ENCODE data around the gene SORCS3. TPM values are rescaled to one million over a fixed set of nuclear protein-coding genes. Genes with fewer than 3 reads are reported as not detected.

SORCS3 gene
- total and polyA plus RNA-seq, 4 donors, result 0.93 TPM; not detected in 3

DNA sequence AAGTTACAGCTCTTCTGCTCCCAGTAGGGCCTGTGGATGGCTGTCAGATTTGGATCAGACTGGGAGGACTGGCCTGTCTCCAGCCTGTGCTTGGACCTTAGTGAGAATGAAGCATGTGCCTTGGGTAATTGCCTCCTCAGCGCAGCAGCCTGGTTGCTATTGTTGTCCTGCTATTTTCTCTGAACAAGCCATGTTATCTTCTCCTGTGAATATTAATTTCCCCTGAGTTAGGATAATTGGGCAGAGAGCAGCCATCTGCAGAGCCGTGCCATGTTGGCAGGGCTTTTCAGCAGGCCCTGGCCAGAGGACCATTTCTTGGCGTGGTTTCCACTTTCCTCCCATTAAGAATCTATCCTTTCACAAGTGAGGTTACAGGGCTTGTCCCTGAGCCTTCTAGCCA is 497.3 kb downstream of the SORCS3 start:
- Histone ChIP-seq H3K4me1 (ENCODE audit: control insufficient read depth in 4 of 4, insufficient read depth in 4 of 4, low read length in 3 of 4) (no peaks in the 10 kb centered on the region), H3K27me3 (ENCODE audit: control insufficient read depth in 4 of 4, insufficient read depth in 4 of 4, low read length in 3 of 4) (no peaks in the 10 kb centered on the region), H3K36me3 (ENCODE audit: control insufficient read depth in 4 of 4, insufficient read depth in 3 of 4, low read depth in 1 of 4, low read length in 3 of 4) (no peaks in the 10 kb centered on the region), H3K9ac (ENCODE audit: low read depth in 1 of 2, low read length in 2 of 2) (no peak overlapping the region), H3K4me3 (ENCODE audit: low read depth in 1 of 3, low read length in 3 of 3) (no peak overlapping the region), H3K9me3 (ENCODE audit: control insufficient read depth in 4 of 4, low read length in 3 of 4) (no peaks in the 10 kb centered on the region), H3K27ac (ENCODE audit: low read depth in 1 of 2, low read length in 2 of 2) (no peak overlapping the region)
- TF ChIP-seq, protein P1, sequence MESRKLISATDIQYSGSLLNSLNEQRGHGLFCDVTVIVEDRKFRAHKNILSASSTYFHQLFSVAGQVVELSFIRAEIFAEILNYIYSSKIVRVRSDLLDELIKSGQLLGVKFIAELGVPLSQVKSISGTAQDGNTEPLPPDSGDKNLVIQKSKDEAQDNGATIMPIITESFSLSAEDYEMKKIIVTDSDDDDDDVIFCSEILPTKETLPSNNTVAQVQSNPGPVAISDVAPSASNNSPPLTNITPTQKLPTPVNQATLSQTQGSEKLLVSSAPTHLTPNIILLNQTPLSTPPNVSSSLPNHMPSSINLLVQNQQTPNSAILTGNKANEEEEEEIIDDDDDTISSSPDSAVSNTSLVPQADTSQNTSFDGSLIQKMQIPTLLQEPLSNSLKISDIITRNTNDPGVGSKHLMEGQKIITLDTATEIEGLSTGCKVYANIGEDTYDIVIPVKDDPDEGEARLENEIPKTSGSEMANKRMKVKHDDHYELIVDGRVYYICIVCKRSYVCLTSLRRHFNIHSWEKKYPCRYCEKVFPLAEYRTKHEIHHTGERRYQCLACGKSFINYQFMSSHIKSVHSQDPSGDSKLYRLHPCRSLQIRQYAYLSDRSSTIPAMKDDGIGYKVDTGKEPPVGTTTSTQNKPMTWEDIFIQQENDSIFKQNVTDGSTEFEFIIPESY (IDR thresholded peaks at IDR 0.05), result no peak
- TF ChIP-seq RXRA (IDR thresholded peaks at IDR 0.05) (no peak), EGR1 (IDR thresholded peaks at IDR 0.05; ENCODE audit: low read depth in 2 of 2) (no peak), FOXA1 (IDR thresholded peaks at IDR 0.05) (no peak), JUND (IDR thresholded peaks at IDR 0.05) (no peak), SP1 (IDR thresholded peaks at IDR 0.05) (no peak), NR2F2 (IDR thresholded peaks at IDR 0.05) (no peak), TAF1 (conservative IDR thresholded peaks at IDR 0.05) (no peak), GABPA (IDR thresholded peaks at IDR 0.05 in 1 of 2, conservative IDR thresholded peaks at IDR 0.05 in 1 of 2) (no peak), YY1 (IDR thresholded peaks at IDR 0.05) (no peak), HNF4A (conservative IDR thresholded peaks at IDR 0.05) (no peak), MAX (IDR thresholded peaks at IDR 0.05) (no peak)
- TF ChIP-seq, protein P2, sequence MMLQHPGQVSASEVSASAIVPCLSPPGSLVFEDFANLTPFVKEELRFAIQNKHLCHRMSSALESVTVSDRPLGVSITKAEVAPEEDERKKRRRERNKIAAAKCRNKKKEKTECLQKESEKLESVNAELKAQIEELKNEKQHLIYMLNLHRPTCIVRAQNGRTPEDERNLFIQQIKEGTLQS (IDR thresholded peaks at IDR 0.05), result no peak
- DNase-seq (ENCODE audit: low spot score), result no peak
- WGBS, result 83% methylated on average over 3 of the region's 3 CpGs

GRCh38 chr10:105139363-105139896 is 498.3 kb downstream of the SORCS3 start:
- H3K9me3 ChIP-seq (ENCODE audit: control insufficient read depth in 4 of 4, low read length in 3 of 4), result no peaks in the 10 kb centered on the region
- H3K9ac ChIP-seq (ENCODE audit: low read depth in 1 of 2, low read length in 2 of 2), result no peak overlapping the region
- DNase-seq (ENCODE audit: low spot score), result no peak
- H3K27ac ChIP-seq (ENCODE audit: low read depth in 1 of 2, low read length in 2 of 2), result no peak overlapping the region
- no peaks in the 10 kb centered on the region for H3K4me1 ChIP-seq (ENCODE audit: control insufficient read depth in 4 of 4, insufficient read depth in 4 of 4, low read length in 3 of 4)
- H3K27me3 ChIP-seq (ENCODE audit: control insufficient read depth in 4 of 4, insufficient read depth in 4 of 4, low read length in 3 of 4), result no peaks in the 10 kb centered on the region
- H3K4me3 ChIP-seq (ENCODE audit: low read depth in 1 of 3, low read length in 3 of 3), result no peak overlapping the region
- WGBS, result 56% methylated on average over 6 of the region's 6 CpGs
- no peaks in the 10 kb centered on the region for H3K36me3 ChIP-seq (ENCODE audit: control insufficient read depth in 4 of 4, insufficient read depth in 3 of 4, low read depth in 1 of 4, low read length in 3 of 4)
- TF ChIP-seq HNF4G (IDR thresholded peaks at IDR 0.05) (no peak), EGR1 (IDR thresholded peaks at IDR 0.05; ENCODE audit: low read depth in 2 of 2) (no peak), HNF4A (conservative IDR thresholded peaks at IDR 0.05) (no peak), YY1 (IDR thresholded peaks at IDR 0.05) (no peak), FOXA1 (IDR thresholded peaks at IDR 0.05) (no peak), NR2F2 (IDR thresholded peaks at IDR 0.05) (no peak), JUND (IDR thresholded peaks at IDR 0.05) (no peak), FOXA2 (IDR thresholded peaks at IDR 0.05) (no peak), REST (IDR thresholded peaks at IDR 0.05) (no peak), SP1 (IDR thresholded peaks at IDR 0.05) (no peak), RXRA (IDR thresholded peaks at IDR 0.05) (no peak), TAF1 (conservative IDR thresholded peaks at IDR 0.05) (no peak), GABPA (IDR thresholded peaks at IDR 0.05 in 1 of 2, conservative IDR thresholded peaks at IDR 0.05 in 1 of 2) (no peak), RAD21 (IDR thresholded peaks at IDR 0.05) (no peak), MAX (IDR thresholded peaks at IDR 0.05) (no peak)
- TF ChIP-seq, protein P3, sequence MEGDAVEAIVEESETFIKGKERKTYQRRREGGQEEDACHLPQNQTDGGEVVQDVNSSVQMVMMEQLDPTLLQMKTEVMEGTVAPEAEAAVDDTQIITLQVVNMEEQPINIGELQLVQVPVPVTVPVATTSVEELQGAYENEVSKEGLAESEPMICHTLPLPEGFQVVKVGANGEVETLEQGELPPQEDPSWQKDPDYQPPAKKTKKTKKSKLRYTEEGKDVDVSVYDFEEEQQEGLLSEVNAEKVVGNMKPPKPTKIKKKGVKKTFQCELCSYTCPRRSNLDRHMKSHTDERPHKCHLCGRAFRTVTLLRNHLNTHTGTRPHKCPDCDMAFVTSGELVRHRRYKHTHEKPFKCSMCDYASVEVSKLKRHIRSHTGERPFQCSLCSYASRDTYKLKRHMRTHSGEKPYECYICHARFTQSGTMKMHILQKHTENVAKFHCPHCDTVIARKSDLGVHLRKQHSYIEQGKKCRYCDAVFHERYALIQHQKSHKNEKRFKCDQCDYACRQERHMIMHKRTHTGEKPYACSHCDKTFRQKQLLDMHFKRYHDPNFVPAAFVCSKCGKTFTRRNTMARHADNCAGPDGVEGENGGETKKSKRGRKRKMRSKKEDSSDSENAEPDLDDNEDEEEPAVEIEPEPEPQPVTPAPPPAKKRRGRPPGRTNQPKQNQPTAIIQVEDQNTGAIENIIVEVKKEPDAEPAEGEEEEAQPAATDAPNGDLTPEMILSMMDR (IDR thresholded peaks at IDR 0.05; ENCODE audit: low read depth, low read length, missing input control), result no peak
- TF ChIP-seq, protein P1 (IDR thresholded peaks at IDR 0.05), result no peak
- TF ChIP-seq, protein P2 (IDR thresholded peaks at IDR 0.05), result no peak
